K562 (cell line): ENCODE measurements around the gene CIAO1. TPM values are rescaled to one million over a fixed set of nuclear protein-coding genes. Genes with fewer than 3 reads are reported as not detected.

Source experiments
- ATAC-seq: fragments of 200-7000 bp; cut with Tn5 transposase; 3 replicates; pipeline ENCODE4 v1.9.1; 2020; ENCODE audit warnings: moderate library complexity
- BruUV-seq: library from RNA; stranded (reverse); fragments of 400-500 nt; replicated peaks from 2 replicates; lab custom pipeline; 2021; lab: Mats Ljungman, UMichigan
- CTCF ChIA-PET: fragments of 300-600 bp; formaldehyde crosslinking; extraction: SDS; loops from one replicate; lab custom pipeline; 2021; ENCODE audit warnings: low intra/inter-chr PET ratio; lab: Yijun Ruan, JAX
- POLR2A ChIA-PET: fragments of 300-600, 350-650 bp; sonication (Branson Sonifier 250); formaldehyde crosslinking; extraction: SDS; loops from one replicate; lab custom pipeline; 2021; ENCODE audit warnings: antibody characterized with exemption, inconsistent platforms; lab: Yijun Ruan, JAX
- DNase-seq, 4 experiments: peaks; one replicate each; pipeline versions ENCODE4 v3.0.0 to v3.0.0-alpha.2; 2011 to 2018; ENCODE audit warnings: low spot score in 3 of 4, mixed read lengths in 3 of 4; ENCODE audit errors: extremely low read depth in 1 of 4
- FAIRE-seq: peaks from 2 replicates; lab custom pipeline; 2011; peaks lifted over from hg19 to GRCh38; lab: Jason Lieb, UNC
- H2AFZ ChIP-seq: 2 replicates; pipeline ENCODE4 v1.6.0; 2011; ENCODE audit warnings: low read depth, low read length, control low read depth, inconsistent platforms
- H3K27ac ChIP-seq: fragments of 200-600 bp; 3 replicates; pipeline ENCODE4 v1.8.0; 2011; ENCODE audit warnings: low read depth, mild to moderate bottlenecking, control low read depth, inconsistent platforms, low read length, moderate library complexity, mixed read lengths; ENCODE audit errors: extremely low read depth
- H3K27me3 ChIP-seq, 2 experiments: fragments of 300-600 bp in 1 of 2; 2 replicates in 1 of 2; 3 replicates in 1 of 2; pipeline versions ENCODE4 v1.6.0 to v1.8.0; 2011; ENCODE audit warnings: inconsistent platforms in 2 of 2, low read length in 2 of 2, mild to moderate bottlenecking in 1 of 2, mixed read lengths in 1 of 2, moderate library complexity in 1 of 2; ENCODE audit not compliant: control insufficient read depth in 2 of 2, insufficient read depth in 2 of 2
- H3K36me3 ChIP-seq: fragments of 300-600 bp; 3 replicates; pipeline ENCODE4 v1.8.0; 2011; ENCODE audit warnings: mild to moderate bottlenecking, low read length, inconsistent platforms; ENCODE audit not compliant: control insufficient read depth, insufficient read depth
- H3K4me1 ChIP-seq, 2 experiments: fragments of 200-600 bp in 1 of 2; replicated peaks in 1 of 2; 2 replicates in 1 of 2; 3 replicates in 1 of 2; pipeline versions ENCODE4 v1.5.1 to v1.8.0; 2011; ENCODE audit warnings: inconsistent platforms in 2 of 2, low read length in 2 of 2, mild to moderate bottlenecking in 1 of 2, mixed read lengths in 1 of 2, moderate library complexity in 1 of 2; ENCODE audit not compliant: control insufficient read depth in 2 of 2, insufficient read depth in 2 of 2
- H3K4me2 ChIP-seq: 2 replicates; pipeline ENCODE4 v1.6.1; 2011; ENCODE audit warnings: low read length, control low read depth, inconsistent platforms, mixed read lengths; ENCODE audit not compliant: insufficient read depth
- H3K4me3 ChIP-seq: fragments of 200-600 bp; sonication (generic), shearing (Covaris generic); 2 replicates; pipeline ENCODE4 v1.5.1; 2016; ENCODE audit warnings: control low read depth, inconsistent platforms
- H3K79me2 ChIP-seq: fragments of 200-600 bp; 3 replicates; pipeline ENCODE4 v1.8.0; 2011; ENCODE audit warnings: low read length, inconsistent platforms; ENCODE audit not compliant: control insufficient read depth, insufficient read depth
- H3K9ac ChIP-seq, 2 experiments: 2 replicates each; pipeline versions ENCODE4 v1.6.0 to v1.6.1; 2011; ENCODE audit warnings: low read depth in 2 of 2, low read length in 2 of 2, control low read depth in 1 of 2, inconsistent platforms in 1 of 2, mild to moderate bottlenecking in 1 of 2, mixed read lengths in 1 of 2; ENCODE audit not compliant: insufficient read depth in 1 of 2
- H3K9me1 ChIP-seq: one replicate; pipeline ENCODE4 v1.6.0; 2011; ENCODE audit warnings: inconsistent platforms, mild to moderate bottlenecking, low read length, moderate library complexity; ENCODE audit not compliant: control insufficient read depth, insufficient read depth
- H3K9me3 ChIP-seq: replicated peaks from 2 replicates; pipeline ENCODE4 v1.5.1; 2011; ENCODE audit warnings: low read depth, low read length, inconsistent platforms; ENCODE audit not compliant: control insufficient read depth, insufficient read depth
- H4K20me1 ChIP-seq: replicated peaks from 2 replicates; pipeline ENCODE4 v1.6.1; 2011; ENCODE audit warnings: low read length, inconsistent platforms, mixed read lengths; ENCODE audit not compliant: control insufficient read depth, insufficient read depth
- CC2D1A ChIP-seq: fragments of 450-650 bp; IDR thresholded peaks from 2 replicates; pipeline ENCODE4 v1.6.1; 2017; ENCODE audit warnings: mild to moderate bottlenecking
- CREB3 ChIP-seq: fragments of 450-650 bp; conservative IDR thresholded peaks from 2 replicates; pipeline ENCODE4 v1.6.1; 2016; ENCODE audit warnings: missing genetic modification characterization, low read depth, mild to moderate bottlenecking, missing compliant biosample characterization, moderate library complexity
- CUX1 ChIP-seq: fragments of 200-800 bp; sonication (Bioruptor generic); IDR thresholded peaks from 2 replicates; pipeline ENCODE4 v1.6.1; 2016; ENCODE audit warnings: missing genetic modification characterization, missing compliant biosample characterization
- HDAC2 ChIP-seq: fragments of 450-650 bp; IDR thresholded peaks from 2 replicates; pipeline ENCODE4 v1.6.1; 2016; ENCODE audit warnings: mild to moderate bottlenecking
- HNRNPH1 ChIP-seq: fragments of 200-400 bp; formaldehyde crosslinking; optimal IDR thresholded peaks from 2 replicates; pipeline ENCODE3; 2017; ENCODE audit warnings: low read depth, mild to moderate bottlenecking, low read length, moderate library complexity
- MAFK ChIP-seq: IDR thresholded peaks from 2 replicates; pipeline ENCODE4 v1.6.1; 2011; ENCODE audit warnings: low read length, improper control_type of control experiment
- NR3C1 ChIP-seq: sonication (generic); formaldehyde crosslinking; IDR thresholded peaks from 2 replicates; pipeline ENCODE4 v1.8.1; 2022; ENCODE audit warnings: missing genetic modification reagents
- RHOXF2B ChIP-seq: fragments of 250-450 bp; sonication (Bioruptor Pico); conservative IDR thresholded peaks from 2 replicates; pipeline ENCODE4 v1.5.1; 2021
- SMAD1 ChIP-seq: fragments of 150-350 bp; IDR thresholded peaks from 2 replicates; pipeline ENCODE4 v1.6.1; 2014; ENCODE audit warnings: low read length, low read depth; ENCODE audit not compliant: partially characterized antibody
- ZBTB7A ChIP-seq: IDR thresholded peaks from 2 replicates; pipeline ENCODE4 v1.6.1; 2011; ENCODE audit warnings: low read depth, mild to moderate bottlenecking, low read length, moderate library complexity, borderline replicate concordance; ENCODE audit not compliant: control insufficient read depth
- ZNF124 ChIP-seq: sonication (generic); formaldehyde crosslinking; IDR thresholded peaks from 2 replicates; pipeline ENCODE4 v1.8.1; 2022; ENCODE audit warnings: missing genetic modification reagents
- ZNF431 ChIP-seq: sonication (generic); formaldehyde crosslinking; IDR thresholded peaks from 2 replicates; pipeline ENCODE4 v1.8.0; 2022; ENCODE audit warnings: mild to moderate bottlenecking, missing genetic modification reagents
- ZNF584 ChIP-seq: fragments of 200-800 bp; sonication (Bioruptor generic); IDR thresholded peaks from 2 replicates; pipeline ENCODE4 v1.6.1; 2016; ENCODE audit warnings: low read depth, mild to moderate bottlenecking, missing genetic modification characterization, missing compliant biosample characterization
- WGBS: fragments of 100-300 bp; shearing (Covaris generic); methylation state at CpG from one replicate; pipeline ENCODE4 v1.1.6; 2016; ENCODE audit warnings: low coverage, mixed read lengths; ENCODE audit not compliant: insufficient coverage; ENCODE audit errors: missing lambda C conversion rate; 5-methylcytosine and 5-hydroxymethylcytosine counted together
- in situ Hi-C: fragments of 300-500 bp; cut with MboI; formaldehyde crosslinking; loops from 4 replicates; pipeline ENCODE4 v1.15.0; 2018; ENCODE audit warnings: inconsistent platforms, mixed read lengths
- intact Hi-C: fragments of 100-400 bp; cut with micrococcal nuclease; formaldehyde crosslinking; loops from 2 replicates; pipeline ENCODE4 v1.14.2; 2022
- polyA plus RNA-seq, 8 experiments: library from polyadenylated mRNA; depleted of rRNA in 4 of 8; stranded (reverse) in 5 of 8; unstranded in 3 of 8; fragments of >200 nt; fragmentation: Nextera tagmentation in 2 of 8; fragmentation: Illumina TruSeq in 1 of 8; extraction: Ambion mirVana in 2 of 8; extraction: Trizol in 1 of 8; gene quantifications; 2 replicates each; pipeline versions ENCODE4 v1.2.1 to v1.2.3, GENCODE V29; 2011 to 2014; ENCODE audit warnings: inconsistent platforms in 1 of 8, missing spikeins in 1 of 8
- total RNA-seq, 7 experiments: library from RNA; depleted of rRNA in 6 of 7; stranded (reverse); fragments of >200 nt in 6 of 7; fragmentation: Illumina TruSeq in 2 of 7; extraction: Trizol in 2 of 7; gene quantifications; 2 replicates each; pipeline versions ENCODE4 v1.2.1 to v1.2.3, GENCODE V29; 2011 to 2021; ENCODE audit warnings: low replicate concordance in 1 of 7

The CIAO1 gene
- total and polyA plus RNA-seq, 9 of the 15 experiments (the other 6 are each of a cell fraction or from before 2014, with no cell fraction given): 11.4 to 156 (median 92.8) TPM

GRCh38 chr2:96315005-96315399 is 49.0 kb downstream of the CIAO1 start:
- Histone ChIP-seq H3K4me3 (no peak overlapping the region), H4K20me1 (no peaks in the 10 kb centered on the region), H3K36me3 (no peaks in the 10 kb centered on the region), H2AFZ (no peak overlapping the region), H3K9me3 (no peaks in the 10 kb centered on the region), H3K79me2 (no peaks in the 10 kb centered on the region), H3K27ac (no peak overlapping the region), H3K9me1 (no peaks in the 10 kb centered on the region), H3K27me3 (no peaks in the 10 kb centered on the region), H3K9ac (no peak overlapping the region), H3K4me1 (peaks cover 0 to 6% of the 10 kb centered on the region in 2 experiments; a peak in 2 of 5 replicates), H3K4me2 (no peak overlapping the region)
- BruUV-seq: no TSS peak
- ChIA-PET POLR2A (interaction anchor here (0.5 to 2.7 kb wide), 4 partner anchors 9 to 47 kb away, joined by 3 to 8 read pairs (median 3); partner anchors contain the start of gene ITPRIPL1), CTCF (no interaction called here)
- no peak for TF ChIP-seq NR3C1
- no peak for TF ChIP-seq CC2D1A
- TF ChIP-seq MAFK: no peak
- no peak for TF ChIP-seq ZNF431 (CRISPR knock-in tag)
- no peak for TF ChIP-seq SMAD1
- TF ChIP-seq HNRNPH1: no peak
- no peak for TF ChIP-seq CUX1
- TF ChIP-seq ZNF124 (CRISPR knock-in tag): no peak
- TF ChIP-seq HDAC2: no peak
- TF ChIP-seq RHOXF2B (CRISPR knock-in tag): no peak
- no peak for TF ChIP-seq CREB3 (tag)
- TF ChIP-seq ZBTB7A: no peak
- no peak for TF ChIP-seq ZNF584 (CRISPR knock-in tag)
- no peak for DNase-seq
- 36% methylated on average over 3 of the region's 3 CpGs for WGBS
- no peak for FAIRE-seq
- intact Hi-C loops: no loop called here
- ATAC-seq: no peak
- in situ Hi-C loops: no loop called here
